ENCODE results near the gene DQX1.
"Not testable (repeated sequence)": the region's sequence is repeated elsewhere in the genome, so short reads cannot be mapped to it uniquely, and the experiment has no call there.

Gene DQX1

GRCh38 chr2:74491648-74492544, 34.1 kb downstream of the DQX1 start:
- no peak for DNase-seq

GRCh38 chr2:74489906-74490305, 36.1 kb downstream of the DQX1 start:
- no peak for DNase-seq

GRCh38 chr2:74488643-74489481, 37.2 kb downstream of the DQX1 start:
- no peak for DNase-seq

GRCh38 chr2:74486141-74486540, 39.9 kb downstream of the DQX1 start:
- no peak for DNase-seq

GRCh38 chr2:74483675-74484164, 42.3 kb downstream of the DQX1 start:
- DNase-seq = not testable (repeated sequence)

GRCh38 chr2:74482801-74483674, 43.0 kb downstream of the DQX1 start, which contains the start of the genes CCDC142 and TTC31:
TSS of gene CCDC142 (minus strand) at chr2:74482998. CDS start at chr2:74482837, 161 bp downstream.
TSS of gene TTC31 (plus strand) at chr2:74483081. CDS start at chr2:74483096, 15 bp downstream.
- DNase-seq = peak; percentile 95

- DNase-seq = peak; percentile 67
Measured at GRCh38 chr2:74481961-74482800, 43.9 kb downstream of the DQX1 start.

- DNase-seq = no peak
Measured at GRCh38 chr2:74481431-74481830, 44.6 kb downstream of the DQX1 start.

GRCh38 chr2:74474899-74475298, 51.1 kb downstream of the DQX1 start:
- DNase-seq = no peak

GRCh38 chr2:74474481-74474880, 51.5 kb downstream of the DQX1 start:
- no peak for DNase-seq

GRCh38 chr2:74472945-74473258, 53.1 kb downstream of the DQX1 start:
- no peak for DNase-seq

GRCh38 chr2:74472086-74472944, 53.7 kb downstream of the DQX1 start, which contains the start of gene MRPL53:
TSS of gene MRPL53 (minus strand) at chr2:74472680. CDS start at chr2:74472660, 20 bp downstream.
- peak; percentile 97 for DNase-seq

GRCh38 chr2:74471332-74472065, 54.5 kb downstream of the DQX1 start:
- DNase-seq = no peak

- DNase-seq = not testable (repeated sequence)
Measured at GRCh38 chr2:74470742-74471141, 55.3 kb downstream of the DQX1 start.

All from activated CD4-positive, alpha-beta T cell treated with anti-CD3 and anti-CD28 coated beads, Interleukin-2, amount 50 U/mL, for 16 hours (primary cell).